ENCODE measurements around the gene UBE2I. TPM values are rescaled to one million over a fixed set of nuclear protein-coding genes. Genes with fewer than 3 reads are reported as not detected.

Gene UBE2I
- total RNA-seq, 1 experiment from 2014 or later: 361 TPM

DNA sequence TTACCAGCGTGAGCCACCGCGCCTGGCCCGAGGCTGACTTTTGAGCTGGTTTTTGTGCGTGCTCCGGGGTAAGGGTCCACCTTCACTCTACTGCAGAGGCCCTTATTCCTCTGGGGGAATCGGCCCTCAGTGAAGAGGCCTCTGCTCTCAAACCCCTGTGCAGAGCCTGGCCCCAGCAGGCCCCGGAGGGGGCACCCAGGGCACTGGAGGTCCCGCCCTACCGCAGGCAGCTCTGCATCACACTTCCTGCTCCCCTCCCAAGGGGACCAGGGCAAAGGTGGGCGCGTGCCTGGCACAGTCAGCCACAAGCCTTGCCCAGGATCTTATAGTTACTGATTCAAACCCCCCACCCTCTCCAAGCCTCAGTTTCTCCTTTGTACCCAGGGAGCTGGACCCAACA, 3.6 kb upstream of the UBE2I start:
- ChIA-PET POLR2A (ENCODE audit: low non-redundant PET) (no interaction called here), CTCF (no interaction called here)
- Histone ChIP-seq H3K4me1 (ENCODE audit: insufficient read depth, low read length, poor library complexity, severe bottlenecking) (no peaks in the 10 kb centered on the region), H3K36me3 (ENCODE audit: insufficient read depth, low read length, poor library complexity, severe bottlenecking) (no peaks in the 10 kb centered on the region), H3K27ac (ENCODE audit: low read depth, low read length, poor library complexity, severe bottlenecking) (no peak overlapping the region), H3K27me3 (replicated peaks; ENCODE audit: insufficient read depth, low read depth, low read length, poor library complexity) (no peaks in the 10 kb centered on the region), H3K4me3 (ENCODE audit: low read depth, low read length, poor library complexity, severe bottlenecking) (no peak overlapping the region), H3K9me3 (ENCODE audit: low read depth, low read length, poor library complexity, severe bottlenecking) (no peaks in the 10 kb centered on the region)
- BruUV-seq (replicated peaks): no TSS peak
- TF ChIP-seq, protein P1, sequence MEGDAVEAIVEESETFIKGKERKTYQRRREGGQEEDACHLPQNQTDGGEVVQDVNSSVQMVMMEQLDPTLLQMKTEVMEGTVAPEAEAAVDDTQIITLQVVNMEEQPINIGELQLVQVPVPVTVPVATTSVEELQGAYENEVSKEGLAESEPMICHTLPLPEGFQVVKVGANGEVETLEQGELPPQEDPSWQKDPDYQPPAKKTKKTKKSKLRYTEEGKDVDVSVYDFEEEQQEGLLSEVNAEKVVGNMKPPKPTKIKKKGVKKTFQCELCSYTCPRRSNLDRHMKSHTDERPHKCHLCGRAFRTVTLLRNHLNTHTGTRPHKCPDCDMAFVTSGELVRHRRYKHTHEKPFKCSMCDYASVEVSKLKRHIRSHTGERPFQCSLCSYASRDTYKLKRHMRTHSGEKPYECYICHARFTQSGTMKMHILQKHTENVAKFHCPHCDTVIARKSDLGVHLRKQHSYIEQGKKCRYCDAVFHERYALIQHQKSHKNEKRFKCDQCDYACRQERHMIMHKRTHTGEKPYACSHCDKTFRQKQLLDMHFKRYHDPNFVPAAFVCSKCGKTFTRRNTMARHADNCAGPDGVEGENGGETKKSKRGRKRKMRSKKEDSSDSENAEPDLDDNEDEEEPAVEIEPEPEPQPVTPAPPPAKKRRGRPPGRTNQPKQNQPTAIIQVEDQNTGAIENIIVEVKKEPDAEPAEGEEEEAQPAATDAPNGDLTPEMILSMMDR (conservative IDR thresholded peaks at IDR 0.05; ENCODE audit: low read depth, low read length): no peak
- no peak for TF ChIP-seq EZH2 (IDR thresholded peaks at IDR 0.05; ENCODE audit: borderline replicate concordance, low read depth, low read length, poor library complexity, severe bottlenecking)
- DNase-seq (ENCODE audit: low spot score): no peak
- intact Hi-C loops (cut with micrococcal nuclease; ENCODE audit: unreplicated experiment): no loop called here

DNA sequence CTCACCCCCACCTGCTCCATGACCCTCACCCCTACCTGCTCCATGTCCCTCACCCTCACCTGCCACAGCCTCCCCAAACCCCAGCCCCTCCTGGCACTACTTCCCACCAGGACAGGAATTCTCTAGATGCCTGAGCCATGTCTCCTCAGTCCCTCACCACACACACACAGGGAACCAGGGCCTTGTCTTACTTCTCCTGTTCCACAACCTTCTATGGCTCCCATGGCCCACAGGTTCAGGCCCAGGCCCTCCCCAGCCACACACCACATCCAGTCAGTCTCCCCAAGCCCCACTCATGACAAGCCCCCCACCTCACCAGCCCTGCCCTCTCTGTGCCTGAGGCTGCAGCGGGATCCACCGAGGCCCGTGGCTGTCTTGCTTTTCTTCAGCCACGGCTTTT, 3.1 kb upstream of the UBE2I start:
- BruUV-seq (replicated peaks): no TSS peak
- intact Hi-C loops (cut with micrococcal nuclease; ENCODE audit: unreplicated experiment): no loop called here
- H3K27me3 ChIP-seq (replicated peaks; ENCODE audit: insufficient read depth, low read depth, low read length, poor library complexity): no peaks in the 10 kb centered on the region
- no peak overlapping the region for H3K27ac ChIP-seq (ENCODE audit: low read depth, low read length, poor library complexity, severe bottlenecking)
- peaks cover 4% of the 10 kb centered on the region for H3K4me1 ChIP-seq (ENCODE audit: insufficient read depth, low read length, poor library complexity, severe bottlenecking)
- H3K9me3 ChIP-seq (ENCODE audit: low read depth, low read length, poor library complexity, severe bottlenecking): no peaks in the 10 kb centered on the region
- DNase-seq (ENCODE audit: low spot score): no peak
- no peaks in the 10 kb centered on the region for H3K36me3 ChIP-seq (ENCODE audit: insufficient read depth, low read length, poor library complexity, severe bottlenecking)
- CTCF ChIA-PET: no interaction called here
- H3K4me3 ChIP-seq (ENCODE audit: low read depth, low read length, poor library complexity, severe bottlenecking): no peak overlapping the region
- TF ChIP-seq, protein P1 (conservative IDR thresholded peaks at IDR 0.05; ENCODE audit: low read depth, low read length): no peak
- TF ChIP-seq EZH2 (IDR thresholded peaks at IDR 0.05; ENCODE audit: borderline replicate concordance, low read depth, low read length, poor library complexity, severe bottlenecking): no peak
- POLR2A ChIA-PET (ENCODE audit: low non-redundant PET): interaction anchor here (0.6 kb wide), 1 partner anchor 16 kb away, joined by 3 read pairs; no protein-coding TSS in a partner anchor

DNA sequence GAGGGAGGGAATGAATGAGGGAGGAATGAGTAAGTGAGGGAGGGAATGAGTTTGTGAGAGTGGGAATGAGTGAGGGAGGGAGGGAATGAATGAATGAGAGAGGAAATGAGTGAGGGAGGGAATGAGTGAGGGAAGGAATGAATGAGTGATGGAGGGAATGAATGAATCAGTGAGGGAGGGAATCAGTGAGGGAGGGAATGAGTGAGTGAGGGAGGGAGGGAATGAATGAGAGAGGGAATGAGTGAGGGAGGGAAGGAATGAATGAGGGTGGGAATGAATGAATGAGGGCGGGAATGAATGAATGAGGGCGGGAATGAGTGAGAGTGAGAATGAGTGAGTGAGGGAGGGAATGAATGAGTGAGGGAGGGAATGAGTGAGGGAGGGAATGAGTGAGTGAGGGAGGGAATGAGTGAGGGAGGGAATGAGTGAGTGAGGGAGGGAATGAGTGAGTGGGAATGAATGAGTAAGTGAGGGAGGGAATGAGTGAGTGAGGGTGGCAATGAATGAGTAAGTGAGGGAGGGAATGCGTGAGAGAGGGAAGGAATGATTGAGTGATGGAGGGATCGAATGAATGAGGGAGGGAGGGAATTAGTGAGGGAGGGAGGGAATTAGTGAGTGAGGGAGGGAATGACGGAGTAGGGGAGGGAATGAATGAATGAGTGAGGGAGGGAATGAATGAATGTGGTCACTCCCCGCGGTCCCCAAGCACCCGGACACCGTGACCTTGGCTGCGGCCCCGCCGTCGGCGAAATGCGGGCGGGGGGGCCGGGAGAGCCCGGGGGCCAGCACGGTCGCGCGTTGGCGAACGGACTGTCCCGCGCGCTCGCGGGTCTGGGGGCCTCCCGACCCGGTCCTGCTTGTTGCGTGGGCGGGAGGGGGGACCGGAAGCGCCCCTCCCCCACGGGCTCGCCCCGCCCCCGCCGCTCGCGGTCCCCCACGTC, 1.1 kb upstream of the UBE2I start:
- H3K27ac ChIP-seq (ENCODE audit: low read depth, low read length, poor library complexity, severe bottlenecking): peak overlapping the region; percentile 100
- no TSS peak for BruUV-seq (replicated peaks)
- POLR2A ChIA-PET (ENCODE audit: low non-redundant PET): interaction anchor here (0.6 kb wide), 1 partner anchor 397 kb away, joined by 3 read pairs; no protein-coding TSS in a partner anchor
- DNase-seq (ENCODE audit: low spot score): peak; percentile 73
- no peaks in the 10 kb centered on the region for H3K9me3 ChIP-seq (ENCODE audit: low read depth, low read length, poor library complexity, severe bottlenecking)
- TF ChIP-seq EZH2 (IDR thresholded peaks at IDR 0.05; ENCODE audit: borderline replicate concordance, low read depth, low read length, poor library complexity, severe bottlenecking): no peak
- TF ChIP-seq, protein P1 (conservative IDR thresholded peaks at IDR 0.05; ENCODE audit: low read depth, low read length): no peak
- H3K4me1 ChIP-seq (ENCODE audit: insufficient read depth, low read length, poor library complexity, severe bottlenecking): peaks cover 8% of the 10 kb centered on the region
- peak overlapping the region; percentile 95 for H3K4me3 ChIP-seq (ENCODE audit: low read depth, low read length, poor library complexity, severe bottlenecking)
- CTCF ChIA-PET: no interaction called here
- H3K36me3 ChIP-seq (ENCODE audit: insufficient read depth, low read length, poor library complexity, severe bottlenecking): peaks cover 16% of the 10 kb centered on the region
- intact Hi-C loops (cut with micrococcal nuclease; ENCODE audit: unreplicated experiment): no loop called here
- no peaks in the 10 kb centered on the region for H3K27me3 ChIP-seq (replicated peaks; ENCODE audit: insufficient read depth, low read depth, low read length, poor library complexity)

Measured in A673 (cell line).